ENCODE results near the gene CBX2. TPM values are rescaled to one million over a fixed set of nuclear protein-coding genes. Genes with fewer than 3 reads are reported as not detected.

Gene CBX2
- total RNA-seq, 1 experiment from 2014 or later: 79.4 TPM

- Histone ChIP-seq H3K4me1 (ENCODE audit: insufficient read depth, low read length) (peaks cover 2% of the 10 kb centered on the region; the same call in 1 of the 2 replicates), H3K27ac (ENCODE audit: insufficient read length, low read depth, low read length) (no peak overlapping the region), H3K56ac (ENCODE audit: insufficient read length, low read depth, low read length) (no peak overlapping the region), H3K23me2 (ENCODE audit: insufficient read length, low read depth, low read length, poor library complexity, severe bottlenecking) (peaks cover 37% of the 10 kb centered on the region), H3K14ac (ENCODE audit: insufficient read depth, low read length) (no peak overlapping the region), H2BK12ac (ENCODE audit: insufficient read length, low read depth, low read length) (no peak overlapping the region), H4K91ac (ENCODE audit: insufficient read length, low read depth, low read length) (no peak overlapping the region), H3T11ph (ENCODE audit: low read length) (no peak overlapping the region), H2AK5ac (ENCODE audit: insufficient read length, low read length) (no peak overlapping the region), H4K5ac (ENCODE audit: insufficient read length, low read depth, low read length) (no peak overlapping the region), H3K9ac (ENCODE audit: extremely low read depth, insufficient read length, low read length) (no peak overlapping the region), H2BK5ac (ENCODE audit: insufficient read length, low read length) (no peak overlapping the region), H3K79me2 (ENCODE audit: insufficient read depth, low read length) (no peaks in the 10 kb centered on the region), H2AFZ (ENCODE audit: low read length) (no peak overlapping the region), H3K79me1 (ENCODE audit: insufficient read depth, low read depth, low read length, poor library complexity, severe bottlenecking) (no peaks in the 10 kb centered on the region), H3K4ac (ENCODE audit: low read depth, low read length) (no peak overlapping the region), H3K18ac (ENCODE audit: insufficient read length, low read depth, low read length) (no peak overlapping the region), H2BK120ac (ENCODE audit: low read depth, low read length, poor library complexity, severe bottlenecking) (no peak overlapping the region), H3K4me2 (ENCODE audit: insufficient read depth, insufficient read length, low read length) (peak overlapping the region; percentile 41), H4K20me1 (ENCODE audit: control insufficient read depth, insufficient read depth, insufficient read length) (no peaks in the 10 kb centered on the region), H4K8ac (replicated peaks; ENCODE audit: insufficient read length, low read depth, low read length) (no peak overlapping the region), H2BK20ac (ENCODE audit: low read depth, low read length, poor library complexity, severe bottlenecking) (no peak overlapping the region), H3K9me3 (ENCODE audit: control insufficient read depth, low read depth, low read length) (no peaks in the 10 kb centered on the region), H2BK15ac (ENCODE audit: low read depth, low read length) (no peak overlapping the region; the same call in 1 of the 2 replicates), H3K27me3 (ENCODE audit: insufficient read depth, low read length) (peaks cover 58% of the 10 kb centered on the region), H3K23ac (ENCODE audit: insufficient read length, low read depth, low read length) (no peak overlapping the region)
- Mint-ChIP-seq H3K36me3 (ENCODE audit: insufficient read depth in 1 of 3, low read depth in 3 of 3) (no peaks in the 10 kb centered on the region), H3K4me3 (peak overlapping the region; percentile 6 to 73; a peak in 4 of 5 replicates), H3K9me3 (no peaks in the 10 kb centered on the region; a peak in 2 of 5 replicates), H3K4me1 (peaks cover 32 to 57% of the 10 kb centered on the region in 2 experiments), H3K27ac (no peak overlapping the region), H3K27me3 (ENCODE audit: low read depth) (peaks cover 89% of the 10 kb centered on the region)
- peak; percentile 90 for DNase-seq
- TF ChIP-seq CTCF (conservative IDR thresholded peaks at IDR 0.05): peak; percentile 95
- no CpG with 5 or more reads among the region's 61 CpGs for WGBS (ENCODE audit: extremely low coverage, insufficient read length, low lambda C conversion rate)
These were observed 56.9 kb downstream of the CBX2 start for GRCh38 chr17:79834565-79835469.
